PC-3 (cell line): ENCODE data around the gene OR7C1. TPM values are rescaled to one million over a fixed set of nuclear protein-coding genes. Genes with fewer than 3 reads are reported as not detected.

ENCODE experiments used
- ATAC-seq: fragments of 200-7000 bp; cut with Tn5 transposase; 2 replicates; pipeline ENCODE4 v1.9.1; 2020; ENCODE audit warnings: mild to moderate bottlenecking, moderate library complexity
- BruUV-seq: library from RNA; stranded (reverse); fragments of 400-500 nt; replicated peaks from 2 replicates; lab custom pipeline; 2021; lab: Mats Ljungman, UMichigan
- CTCF ChIA-PET: fragments of 300-600 bp; sonication (Branson Sonifier 250); formaldehyde crosslinking; loops from one replicate; lab custom pipeline; 2022; ENCODE audit warnings: antibody characterized with exemption; lab: Charles Lee
- POLR2A ChIA-PET: fragments of 300-600 bp; sonication (Branson Sonifier 250); formaldehyde crosslinking; loops from one replicate; lab custom pipeline; 2022; ENCODE audit warnings: antibody characterized with exemption; ENCODE audit not compliant: unreplicated experiment; lab: Charles Lee
- DNase-seq: peaks from one replicate; pipeline ENCODE4 v3.0.0-alpha.2; 2015
- H2AFZ ChIP-seq: fragments of 300-600 bp; sonication (generic); 2 replicates; pipeline ENCODE4 v1.6.0; 2016; ENCODE audit warnings: antibody characterized with exemption, low read length
- H3F3A ChIP-seq: fragments of 300-600 bp; sonication (generic); one replicate; pipeline ENCODE4 v1.6.0; 2017; ENCODE audit warnings: antibody characterized with exemption, low read length, control low read depth, mild to moderate bottlenecking; ENCODE audit not compliant: unreplicated experiment
- H3K27ac ChIP-seq: fragments of 300-600 bp; sonication (generic); 2 replicates; pipeline ENCODE4 v1.5.1; 2016; ENCODE audit warnings: mild to moderate bottlenecking, low read length
- H3K27me3 ChIP-seq: fragments of 300-600 bp; sonication (generic); 2 replicates; pipeline ENCODE4 v1.6.1; 2016; ENCODE audit warnings: low read length, mixed read lengths
- H3K36me3 ChIP-seq: fragments of 300-600 bp; sonication (generic); 2 replicates; pipeline ENCODE4 v1.6.1; 2016; ENCODE audit warnings: low read depth, mixed run types, low read length, mixed read lengths
- H3K4me1 ChIP-seq: fragments of 300-600 bp; sonication (generic); 2 replicates; pipeline ENCODE4 v1.5.1; 2016; ENCODE audit warnings: low read length; ENCODE audit not compliant: insufficient read depth
- H3K4me2 ChIP-seq: fragments of 300-600 bp; sonication (generic); 2 replicates; pipeline ENCODE4 v1.6.0; 2016; ENCODE audit warnings: low read length
- H3K4me3 ChIP-seq: fragments of 300-600 bp; sonication (generic); 2 replicates; pipeline ENCODE4 v1.5.1; 2016; ENCODE audit warnings: mild to moderate bottlenecking, low read length, mixed read lengths
- H3K79me2 ChIP-seq: fragments of 300-600 bp; sonication (generic); 2 replicates; pipeline ENCODE4 v1.6.1; 2017; ENCODE audit warnings: low read length, mixed read lengths
- H3K9ac ChIP-seq: fragments of 300-600 bp; sonication (generic); 2 replicates; pipeline ENCODE4 v1.6.0; 2016; ENCODE audit warnings: mild to moderate bottlenecking, low read length
- H3K9me2 ChIP-seq: fragments of 300-600 bp; sonication (generic); replicated peaks from 2 replicates; pipeline ENCODE4 v1.6.1; 2016; ENCODE audit warnings: mixed run types, low read length, mixed read lengths
- H3K9me3 ChIP-seq: fragments of 300-600 bp; sonication (generic); 2 replicates; pipeline ENCODE4 v1.6.1; 2016; ENCODE audit warnings: low read length, mixed read lengths
- H4K20me1 ChIP-seq: fragments of 300-600 bp; sonication (generic); 2 replicates; pipeline ENCODE4 v1.6.1; 2016; ENCODE audit warnings: low read length, mixed read lengths
- EZH2 ChIP-seq: fragments of 300-600 bp; sonication (generic); IDR thresholded peaks from one replicate; pipeline ENCODE4 v1.6.1; 2017; ENCODE audit warnings: antibody characterized with exemption, mild to moderate bottlenecking, low read length; ENCODE audit not compliant: unreplicated experiment
- EZH2phosphoT487 ChIP-seq: fragments of 300-600 bp; sonication (generic); IDR thresholded peaks from 2 replicates; pipeline ENCODE4 v1.6.1; 2018; ENCODE audit warnings: mild to moderate bottlenecking, antibody characterized with exemption, low read length, borderline replicate concordance
- intact Hi-C: fragments of 100-400 bp; cut with micrococcal nuclease; formaldehyde crosslinking; loops from 2 replicates; pipeline ENCODE4 v1.9.0; 2023
- total RNA-seq: library from RNA; depleted of rRNA; stranded (reverse); fragments of >200 nt; gene quantifications from 2 replicates; pipeline ENCODE4 v1.2.3, GENCODE V29; 2014
- TF ChIP-seq, protein P1 (sequence below): fragments of 300-600 bp; sonication (generic); conservative IDR thresholded peaks from 2 replicates; pipeline ENCODE4 v1.5.1; 2017; ENCODE audit warnings: antibody characterized with exemption, low read depth, mild to moderate bottlenecking, low read length

Gene OR7C1
- total RNA-seq, 1 experiment from 2014 or later, result not detected

DNA sequence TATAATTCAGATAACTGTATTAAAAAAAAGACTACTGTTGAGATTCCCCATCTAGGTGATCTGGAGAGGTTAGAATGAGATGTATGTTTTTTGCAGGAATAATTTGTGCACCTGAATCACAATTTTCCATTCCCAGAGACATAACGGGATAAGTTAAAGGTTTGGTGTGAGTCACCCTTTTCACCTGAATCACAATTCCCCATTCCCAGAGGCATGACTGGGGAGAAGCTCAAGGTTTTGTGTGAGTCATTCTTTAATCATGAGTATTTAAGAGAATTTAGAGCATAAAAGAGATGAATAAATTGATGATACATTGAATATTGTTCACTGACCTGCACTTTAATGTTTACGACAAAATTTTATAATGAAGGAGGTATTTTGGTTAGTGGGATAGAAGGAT is 9.0 kb downstream of the OR7C1 start:
- Histone ChIP-seq H3K27me3 (peaks cover 44% of the 10 kb centered on the region), H3K4me1 (peaks cover 13% of the 10 kb centered on the region), H3F3A (peaks cover 4% of the 10 kb centered on the region), H3K9me2 (no peaks in the 10 kb centered on the region), H3K36me3 (no peaks in the 10 kb centered on the region), H3K9ac (no peak overlapping the region), H3K4me2 (no peak overlapping the region; the same call in 1 of the 2 replicates), H4K20me1 (peaks cover 4% of the 10 kb centered on the region; the same call in 1 of the 2 replicates), H3K79me2 (no peaks in the 10 kb centered on the region), H2AFZ (no peak overlapping the region), H3K27ac (no peak overlapping the region), H3K9me3 (no peaks in the 10 kb centered on the region), H3K4me3 (no peak overlapping the region)
- intact Hi-C loops, result no loop called here
- ATAC-seq (peak; percentile 89), DNase-seq (peak; percentile 94)
- BruUV-seq, result no TSS peak
- TF ChIP-seq, protein P1, sequence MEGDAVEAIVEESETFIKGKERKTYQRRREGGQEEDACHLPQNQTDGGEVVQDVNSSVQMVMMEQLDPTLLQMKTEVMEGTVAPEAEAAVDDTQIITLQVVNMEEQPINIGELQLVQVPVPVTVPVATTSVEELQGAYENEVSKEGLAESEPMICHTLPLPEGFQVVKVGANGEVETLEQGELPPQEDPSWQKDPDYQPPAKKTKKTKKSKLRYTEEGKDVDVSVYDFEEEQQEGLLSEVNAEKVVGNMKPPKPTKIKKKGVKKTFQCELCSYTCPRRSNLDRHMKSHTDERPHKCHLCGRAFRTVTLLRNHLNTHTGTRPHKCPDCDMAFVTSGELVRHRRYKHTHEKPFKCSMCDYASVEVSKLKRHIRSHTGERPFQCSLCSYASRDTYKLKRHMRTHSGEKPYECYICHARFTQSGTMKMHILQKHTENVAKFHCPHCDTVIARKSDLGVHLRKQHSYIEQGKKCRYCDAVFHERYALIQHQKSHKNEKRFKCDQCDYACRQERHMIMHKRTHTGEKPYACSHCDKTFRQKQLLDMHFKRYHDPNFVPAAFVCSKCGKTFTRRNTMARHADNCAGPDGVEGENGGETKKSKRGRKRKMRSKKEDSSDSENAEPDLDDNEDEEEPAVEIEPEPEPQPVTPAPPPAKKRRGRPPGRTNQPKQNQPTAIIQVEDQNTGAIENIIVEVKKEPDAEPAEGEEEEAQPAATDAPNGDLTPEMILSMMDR, result no peak
- TF ChIP-seq EZH2phosphoT487 (no peak), EZH2 (no peak)
- CTCF ChIA-PET, result no interaction called here
- POLR2A ChIA-PET, result no interaction called here

DNA sequence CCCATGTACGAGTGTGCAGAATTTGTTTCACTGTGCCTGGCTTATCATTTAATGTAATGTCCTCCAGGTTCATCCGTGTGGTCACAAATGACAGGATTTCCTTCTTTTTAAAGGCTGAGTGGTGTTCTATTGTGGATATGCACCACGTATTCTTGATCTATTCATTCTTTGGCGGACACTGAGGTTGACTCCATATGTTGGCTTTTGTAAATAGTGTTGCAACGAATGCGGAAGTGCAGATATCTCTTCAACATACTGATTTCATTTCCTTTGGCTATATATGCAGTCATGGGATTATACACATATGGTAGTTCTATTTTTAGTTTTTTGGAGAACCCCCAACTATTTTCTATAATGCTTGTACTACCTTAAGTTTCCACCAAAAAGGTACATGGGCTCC is 13.0 kb downstream of the OR7C1 start:
- peaks cover 13% of the 10 kb centered on the region for H3K4me1 ChIP-seq
- no peak for ATAC-seq
- no peak overlapping the region for H3K9ac ChIP-seq
- no peaks in the 10 kb centered on the region for H3K36me3 ChIP-seq
- intact Hi-C loops, result no loop called here
- H3K79me2 ChIP-seq, result no peaks in the 10 kb centered on the region
- peaks cover 4% of the 10 kb centered on the region; the same call in 1 of the 2 replicates for H4K20me1 ChIP-seq
- ChIA-PET POLR2A (no interaction called here), CTCF (no interaction called here)
- TF ChIP-seq, protein P1, result no peak
- TF ChIP-seq EZH2phosphoT487, result no peak
- no peak for DNase-seq
- peaks cover 30% of the 10 kb centered on the region for H3K27me3 ChIP-seq
- H3K27ac ChIP-seq, result no peak overlapping the region
- H3K9me2 ChIP-seq, result no peaks in the 10 kb centered on the region
- BruUV-seq, result no TSS peak
- H3F3A ChIP-seq, result peaks cover 4% of the 10 kb centered on the region
- no peak overlapping the region for H3K4me2 ChIP-seq
- no peaks in the 10 kb centered on the region for H3K9me3 ChIP-seq
- H3K4me3 ChIP-seq, result no peak overlapping the region
- H2AFZ ChIP-seq, result no peak overlapping the region

DNA sequence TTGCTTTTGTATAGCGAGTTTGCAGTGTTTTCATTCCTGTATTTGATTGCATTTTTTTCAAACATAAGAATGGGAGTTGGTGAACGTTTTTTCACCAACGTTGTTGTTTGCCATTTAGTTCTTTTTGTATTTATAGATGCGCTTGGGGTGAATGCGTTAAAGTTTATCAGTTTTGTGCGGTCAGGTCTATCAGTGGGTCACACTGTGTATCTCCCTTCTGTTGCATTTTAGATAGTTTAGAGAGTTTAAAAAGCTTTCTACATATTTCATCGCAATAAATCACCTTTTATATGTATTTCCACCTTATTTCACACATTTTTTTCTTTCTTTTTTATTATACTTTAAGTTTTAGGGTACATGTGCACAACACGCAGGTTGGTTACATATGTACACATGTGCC is 16.4 kb downstream of the OR7C1 start:
- Histone ChIP-seq H3K4me2 (no peak overlapping the region), H3K4me3 (no peak overlapping the region), H3K36me3 (no peaks in the 10 kb centered on the region), H3K9me2 (no peaks in the 10 kb centered on the region), H4K20me1 (no peaks in the 10 kb centered on the region), H3K4me1 (no peaks in the 10 kb centered on the region), H3K9me3 (no peaks in the 10 kb centered on the region), H3K79me2 (no peaks in the 10 kb centered on the region), H3K27me3 (peaks cover 30% of the 10 kb centered on the region), H3K27ac (no peak overlapping the region), H3K9ac (no peak overlapping the region), H2AFZ (no peak overlapping the region), H3F3A (no peaks in the 10 kb centered on the region)
- no peak for DNase-seq
- TF ChIP-seq EZH2phosphoT487, result no peak
- TF ChIP-seq, protein P1, result no peak
- TF ChIP-seq EZH2, result no peak
- intact Hi-C loops, result no loop called here
- POLR2A ChIA-PET, result no interaction called here
- BruUV-seq, result no TSS peak
- no peak for ATAC-seq
- CTCF ChIA-PET, result no interaction called here
